ENCODE results near the gene IFT80. TPM values are rescaled to one million over a fixed set of nuclear protein-coding genes. Genes with fewer than 3 reads are reported as not detected.

The IFT80 gene
- total and polyA plus RNA-seq, 2 donors (not counting 1 experiment from before 2014, with no cell fraction given), result 38.4 to 75.0 TPM

- no peak overlapping the region for H3K9ac ChIP-seq (ENCODE audit: insufficient read depth, low read length)
- H3K4me3 ChIP-seq (replicated peaks in 1 of 4; ENCODE audit: control extremely low read depth in 1 of 4, insufficient read depth in 1 of 4, low read depth in 3 of 4, low read length in 4 of 4), result no peak overlapping the region
- H3K36me3 ChIP-seq (ENCODE audit: control insufficient read depth, insufficient read depth, low read length), result no peaks in the 10 kb centered on the region
- no peak overlapping the region for H2AFZ ChIP-seq (ENCODE audit: low read length)
- TF ChIP-seq CTCF (conservative IDR thresholded peaks at IDR 0.05 in 1 of 2, IDR thresholded peaks at IDR 0.05 in 1 of 2; ENCODE audit: low read depth in 1 of 2, low read length in 2 of 2), result no peak
- TF ChIP-seq EZH2 (IDR thresholded peaks at IDR 0.05; ENCODE audit: low read length, missing control alignments), result no peak
- no peaks in the 10 kb centered on the region for H3K27me3 ChIP-seq (ENCODE audit: control insufficient read depth, insufficient read depth, low read length)
- no peaks in the 10 kb centered on the region for H3K4me1 ChIP-seq (ENCODE audit: control insufficient read depth, extremely low read depth, insufficient read depth, low read length)
- peaks cover 6% of the 10 kb centered on the region for H3K79me2 ChIP-seq (ENCODE audit: control insufficient read depth, insufficient read depth, low read length)
- no peak for DNase-seq (ENCODE audit: low read depth in 2 of 2)
- H3K27ac ChIP-seq (ENCODE audit: insufficient read depth, low read length), result no peak overlapping the region
- no peaks in the 10 kb centered on the region for H3K9me3 ChIP-seq (ENCODE audit: control insufficient read depth, insufficient read depth, low read depth, low read length)
- no peak overlapping the region for H3K4me2 ChIP-seq (ENCODE audit: extremely low read depth, insufficient read depth, low read length)
- no peaks in the 10 kb centered on the region for H4K20me1 ChIP-seq (ENCODE audit: control insufficient read depth, extremely low read depth, insufficient read depth, low read length)
These were observed 14.2 kb downstream of the IFT80 start for GRCh38 chr3:160384639-160385318.

GRCh38 chr3:160381470-160381869, 17.6 kb downstream of the IFT80 start:
- Histone ChIP-seq H3K27ac (ENCODE audit: insufficient read depth, low read length) (no peak overlapping the region), H3K79me2 (ENCODE audit: control insufficient read depth, insufficient read depth, low read length) (peaks cover 5% of the 10 kb centered on the region), H3K4me3 (replicated peaks in 1 of 4; ENCODE audit: control extremely low read depth in 1 of 4, insufficient read depth in 1 of 4, low read depth in 3 of 4, low read length in 4 of 4) (no peak overlapping the region), H3K4me2 (ENCODE audit: extremely low read depth, insufficient read depth, low read length) (no peak overlapping the region), H3K9ac (ENCODE audit: insufficient read depth, low read length) (no peak overlapping the region), H3K36me3 (ENCODE audit: control insufficient read depth, insufficient read depth, low read length) (no peaks in the 10 kb centered on the region), H3K4me1 (ENCODE audit: control insufficient read depth, extremely low read depth, insufficient read depth, low read length) (no peaks in the 10 kb centered on the region), H2AFZ (ENCODE audit: low read length) (no peak overlapping the region), H3K27me3 (ENCODE audit: control insufficient read depth, insufficient read depth, low read length) (no peaks in the 10 kb centered on the region), H3K9me3 (ENCODE audit: control insufficient read depth, insufficient read depth, low read depth, low read length) (no peaks in the 10 kb centered on the region), H4K20me1 (ENCODE audit: control insufficient read depth, extremely low read depth, insufficient read depth, low read length) (no peaks in the 10 kb centered on the region)
- peak in 1 of 2 donors; percentile 72 for DNase-seq (ENCODE audit: low read depth in 2 of 2)
- TF ChIP-seq CTCF (conservative IDR thresholded peaks at IDR 0.05 in 1 of 2, IDR thresholded peaks at IDR 0.05 in 1 of 2; ENCODE audit: low read depth in 1 of 2, low read length in 2 of 2), result no peak
- no peak for TF ChIP-seq EZH2 (IDR thresholded peaks at IDR 0.05; ENCODE audit: low read length, missing control alignments)

GRCh38 chr3:160379628-160380214, 19.3 kb downstream of the IFT80 start:
- Histone ChIP-seq H3K27ac (ENCODE audit: insufficient read depth, low read length) (no peak overlapping the region), H3K9ac (ENCODE audit: insufficient read depth, low read length) (no peak overlapping the region), H3K9me3 (ENCODE audit: control insufficient read depth, insufficient read depth, low read depth, low read length) (no peaks in the 10 kb centered on the region), H3K4me3 (replicated peaks in 1 of 4; ENCODE audit: control extremely low read depth in 1 of 4, insufficient read depth in 1 of 4, low read depth in 3 of 4, low read length in 4 of 4) (no peak overlapping the region), H3K4me1 (ENCODE audit: control insufficient read depth, extremely low read depth, insufficient read depth, low read length) (peaks cover under 1% of the 10 kb centered on the region), H3K4me2 (ENCODE audit: extremely low read depth, insufficient read depth, low read length) (no peak overlapping the region), H3K79me2 (ENCODE audit: control insufficient read depth, insufficient read depth, low read length) (peaks cover 3% of the 10 kb centered on the region), H4K20me1 (ENCODE audit: control insufficient read depth, extremely low read depth, insufficient read depth, low read length) (no peaks in the 10 kb centered on the region), H2AFZ (ENCODE audit: low read length) (no peak overlapping the region), H3K27me3 (ENCODE audit: control insufficient read depth, insufficient read depth, low read length) (no peaks in the 10 kb centered on the region), H3K36me3 (ENCODE audit: control insufficient read depth, insufficient read depth, low read length) (peaks cover 3% of the 10 kb centered on the region)
- no peak for DNase-seq (ENCODE audit: low read depth in 2 of 2)
- TF ChIP-seq EZH2 (IDR thresholded peaks at IDR 0.05; ENCODE audit: low read length, missing control alignments), result no peak
- no peak for TF ChIP-seq CTCF (conservative IDR thresholded peaks at IDR 0.05 in 1 of 2, IDR thresholded peaks at IDR 0.05 in 1 of 2; ENCODE audit: low read depth in 1 of 2, low read length in 2 of 2)

All from fibroblast of lung (primary cell).